Suppressor macrophage treated with lipopolysaccharide for 1 hour (primary cell): ENCODE results near the gene GALNT3.

ENCODE experiments used
- DNase-seq, 3 donors: peaks; one replicate each; pipeline ENCODE4 v3.0.0-alpha.2; 2020 to 2022

Gene GALNT3

DNA sequence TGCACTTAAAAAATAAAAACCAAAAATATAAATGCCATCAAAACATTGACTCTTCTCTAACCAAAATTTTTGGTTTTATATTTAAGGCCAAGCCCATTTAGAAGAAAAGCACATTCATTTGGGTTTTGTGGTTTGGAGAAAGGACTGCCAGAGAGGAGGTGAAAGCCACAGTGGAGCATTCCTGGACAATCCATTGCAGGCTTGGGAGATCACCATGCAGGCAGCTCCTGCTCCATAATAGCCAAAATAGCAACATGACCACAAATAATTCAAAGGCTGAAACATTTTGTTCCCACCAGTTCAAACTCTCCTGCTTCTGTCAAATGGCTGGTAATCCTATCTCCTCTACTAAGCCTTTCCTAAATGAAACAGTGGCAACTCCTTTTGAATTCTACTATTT lies 73.5 kb downstream of the GALNT3 start:
- no peak for DNase-seq

- DNase-seq: no peak
Measured at GRCh38 chr2:165718610-165719210, 75.3 kb downstream of the GALNT3 start.

DNA sequence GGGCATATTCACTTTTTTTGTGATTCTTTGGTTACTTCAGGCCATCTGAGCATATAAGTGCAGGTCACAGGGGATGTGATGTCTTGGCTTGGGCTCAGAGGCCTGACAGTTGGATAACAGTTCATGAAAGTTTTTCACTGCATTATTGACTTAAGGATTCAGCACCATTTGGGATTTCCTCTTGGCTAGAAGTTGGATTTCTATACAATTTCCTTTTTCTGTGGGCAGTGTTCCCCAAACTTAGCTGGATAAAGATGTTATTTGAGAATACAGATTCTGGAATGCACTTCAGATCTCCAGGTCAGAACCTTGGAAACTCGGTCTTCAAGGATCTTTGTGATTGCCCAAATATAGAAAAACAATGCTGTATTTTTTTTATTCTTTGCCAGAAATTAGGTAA lies 78.0 kb downstream of the GALNT3 start:
- DNase-seq: no peak

DNA sequence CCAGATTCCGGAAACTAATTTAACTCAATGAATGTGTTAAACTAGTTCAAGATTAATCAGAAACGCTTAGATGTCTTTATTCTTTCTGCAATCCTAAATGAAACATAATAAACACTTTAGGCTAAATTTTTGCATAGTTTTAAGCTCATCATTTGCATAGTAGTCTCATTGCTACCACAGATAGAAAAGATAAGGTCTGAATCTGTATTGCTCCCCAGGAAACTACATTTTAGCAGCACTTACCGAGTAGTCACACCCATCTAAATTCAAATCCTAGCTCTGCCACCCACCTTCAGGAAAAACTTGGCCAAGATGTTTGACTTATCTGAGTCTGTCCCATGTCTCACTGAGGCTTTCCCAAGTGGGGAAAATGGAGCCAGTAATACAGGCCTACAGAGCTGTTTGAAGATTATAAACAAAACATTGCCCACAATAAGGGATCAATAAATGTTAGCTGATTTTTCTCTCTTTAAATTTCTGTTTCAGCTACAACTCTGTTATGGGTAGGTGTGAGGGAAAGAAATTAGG lies 87.0 kb downstream of the GALNT3 start:
- no peak for DNase-seq

DNA sequence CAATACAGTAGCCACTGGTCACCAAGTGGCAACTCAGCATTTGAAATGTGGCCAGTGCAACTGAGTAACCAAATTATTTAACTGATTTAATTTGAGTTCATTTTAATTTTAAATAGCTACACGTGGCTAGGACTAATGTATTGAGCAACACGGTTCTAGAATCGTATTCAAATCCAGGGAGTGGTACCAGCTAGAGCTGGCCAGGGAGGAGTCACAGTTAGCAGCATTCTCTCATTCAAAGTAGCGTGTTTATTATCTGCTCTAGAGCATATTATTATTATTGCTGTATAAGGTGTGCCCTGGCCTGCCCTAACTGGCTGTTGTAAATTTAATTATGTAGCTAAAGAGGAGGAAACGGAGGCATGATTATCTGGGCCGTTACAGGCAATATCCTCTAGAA lies 92.9 kb downstream of the GALNT3 start:
- no peak for DNase-seq

DNA sequence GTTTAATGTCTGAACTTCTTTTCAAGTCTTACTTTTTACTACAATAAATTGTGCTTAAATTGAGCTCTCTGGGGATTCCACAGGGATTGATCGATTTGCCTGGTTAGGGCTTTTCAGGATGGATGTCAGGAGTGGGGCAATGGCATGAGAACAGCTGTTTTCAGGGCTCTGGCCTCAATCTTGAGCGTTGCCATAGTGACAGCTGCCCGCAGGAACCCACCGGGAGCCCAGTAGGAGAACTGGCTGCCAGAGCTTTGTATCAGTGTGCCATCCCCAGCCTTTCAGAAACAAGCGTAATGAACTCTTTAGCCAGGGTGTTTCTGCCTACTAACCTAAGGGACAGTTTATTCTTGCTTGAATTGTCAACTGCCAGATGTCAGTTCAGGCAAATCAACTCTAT lies 93.5 kb downstream of the GALNT3 start:
- DNase-seq: no peak

DNA sequence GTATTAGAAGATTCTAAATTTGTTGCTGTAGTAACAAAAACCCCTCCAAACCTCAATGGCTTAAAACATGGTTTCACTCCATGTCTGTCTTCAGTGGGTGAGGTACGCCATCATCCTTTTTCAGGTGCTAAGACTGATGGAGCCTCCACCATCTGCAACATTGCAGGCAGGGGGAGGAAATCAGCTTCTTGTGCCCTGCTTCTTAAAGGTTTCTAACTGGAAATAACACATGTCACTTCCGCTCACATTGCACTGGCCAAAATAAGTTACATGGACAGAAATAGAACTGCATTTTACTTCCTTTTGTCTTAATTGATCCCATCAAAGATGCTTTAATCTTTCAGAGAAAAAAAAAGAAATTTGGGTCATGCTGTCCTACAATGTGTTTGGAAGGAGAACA lies 94.1 kb downstream of the GALNT3 start:
- DNase-seq: no peak

DNA sequence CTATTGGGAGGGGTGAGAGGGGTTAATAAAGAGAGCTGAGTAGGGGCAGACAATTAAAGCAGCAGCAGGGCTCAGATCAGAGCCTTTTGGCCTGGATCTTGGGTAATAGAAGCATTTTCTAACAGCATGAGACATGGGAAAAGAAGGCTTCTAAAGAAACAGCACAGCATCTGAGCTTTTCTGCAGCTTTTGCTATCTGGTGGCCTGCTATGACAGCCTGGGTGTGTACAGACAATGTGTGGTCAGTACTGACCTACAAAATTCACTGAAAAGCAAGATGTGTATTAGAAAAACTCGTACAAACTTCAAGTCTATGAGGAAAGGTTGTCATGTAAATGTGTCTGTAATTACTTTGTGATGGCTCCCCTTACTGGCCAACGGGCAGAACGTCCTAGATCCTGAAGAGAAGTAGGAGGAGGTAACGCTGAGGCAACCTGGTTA lies 95.6 kb downstream of the GALNT3 start:
- peak; percentile 22 to 28 (median 26) for DNase-seq

- DNase-seq: no peak
Measured at GRCh38 chr2:165697748-165698443, 96.2 kb downstream of the GALNT3 start.
